SIG-M5 treated with dmso at 0.1 percent for 504 hours (cell line): ENCODE results near the gene HIP1.
"Not testable (repeated sequence)": the region's sequence is repeated elsewhere in the genome, so short reads cannot be mapped to it uniquely, and the experiment has no call there.

Experiments
- DNase-seq: peaks from one replicate; lab custom pipeline; 2025; ENCODE audit not compliant: unreplicated experiment; lab: John Stamatoyannopoulos, UW

HIP1 gene

DNA sequence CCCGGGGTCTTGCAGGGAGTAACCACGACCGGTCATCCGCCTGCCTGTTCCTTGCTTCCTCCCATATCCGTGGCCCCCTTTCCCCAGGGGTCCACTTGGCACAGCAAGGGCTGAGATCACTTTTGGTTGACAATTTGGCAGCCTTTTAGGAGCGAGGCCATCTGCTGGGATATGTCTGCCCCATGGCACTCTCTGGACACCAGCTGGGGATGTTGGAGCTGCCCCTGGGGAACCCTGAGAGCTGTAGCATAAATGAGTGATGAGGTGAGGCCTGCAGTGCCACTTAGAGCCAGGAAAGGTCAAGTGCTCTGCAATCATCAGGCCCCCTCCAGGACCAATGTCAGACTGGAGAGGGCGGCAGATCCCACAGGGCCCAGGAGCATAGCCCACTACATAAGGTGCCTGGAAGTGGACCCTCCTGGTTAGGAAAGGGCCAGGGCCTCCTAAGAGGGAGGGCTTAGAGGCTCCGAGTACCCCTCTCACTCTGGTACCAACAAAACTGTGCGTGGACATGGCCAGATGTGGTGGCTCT, 92.1 kb downstream of the HIP1 start:
- no peak for DNase-seq

DNA sequence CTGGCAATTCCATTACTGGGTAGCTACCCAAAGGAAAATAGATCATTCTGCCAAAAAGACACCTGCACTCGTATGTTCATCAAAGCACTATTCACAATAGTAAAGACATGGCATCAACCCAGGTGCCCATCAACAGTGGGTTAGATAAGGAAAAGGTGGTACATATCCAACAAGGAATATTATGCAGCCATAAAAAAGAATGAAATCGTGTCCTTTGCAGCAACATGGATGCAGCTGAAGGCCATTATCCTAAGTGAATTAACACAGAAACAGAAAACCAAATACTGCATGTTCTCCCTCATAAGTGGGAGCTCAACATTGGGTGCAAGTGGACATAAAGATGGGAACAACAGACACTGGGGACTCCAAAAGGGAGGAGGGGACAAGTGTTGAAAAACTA, 93.2 kb downstream of the HIP1 start:
- DNase-seq: no peak

DNA sequence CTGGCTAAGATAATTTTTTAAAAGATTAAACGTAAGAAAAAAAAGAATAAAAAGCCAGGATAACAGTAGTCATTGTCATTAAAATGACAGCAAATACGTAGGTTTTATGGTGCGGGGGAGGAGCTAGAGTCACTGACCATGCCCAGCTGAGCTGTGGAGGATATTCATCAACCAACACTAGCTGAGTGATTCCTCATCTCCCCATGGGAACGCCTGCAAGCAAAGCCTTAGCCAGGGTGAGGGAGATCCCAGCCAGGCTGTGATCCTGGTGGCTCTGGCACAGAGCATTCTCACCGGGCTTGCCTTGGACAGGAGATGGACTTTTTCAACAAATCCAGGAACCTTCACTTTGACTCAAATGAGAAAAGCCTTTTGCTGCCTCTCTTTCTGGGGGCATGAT, 94.2 kb downstream of the HIP1 start:
- no peak for DNase-seq

DNA sequence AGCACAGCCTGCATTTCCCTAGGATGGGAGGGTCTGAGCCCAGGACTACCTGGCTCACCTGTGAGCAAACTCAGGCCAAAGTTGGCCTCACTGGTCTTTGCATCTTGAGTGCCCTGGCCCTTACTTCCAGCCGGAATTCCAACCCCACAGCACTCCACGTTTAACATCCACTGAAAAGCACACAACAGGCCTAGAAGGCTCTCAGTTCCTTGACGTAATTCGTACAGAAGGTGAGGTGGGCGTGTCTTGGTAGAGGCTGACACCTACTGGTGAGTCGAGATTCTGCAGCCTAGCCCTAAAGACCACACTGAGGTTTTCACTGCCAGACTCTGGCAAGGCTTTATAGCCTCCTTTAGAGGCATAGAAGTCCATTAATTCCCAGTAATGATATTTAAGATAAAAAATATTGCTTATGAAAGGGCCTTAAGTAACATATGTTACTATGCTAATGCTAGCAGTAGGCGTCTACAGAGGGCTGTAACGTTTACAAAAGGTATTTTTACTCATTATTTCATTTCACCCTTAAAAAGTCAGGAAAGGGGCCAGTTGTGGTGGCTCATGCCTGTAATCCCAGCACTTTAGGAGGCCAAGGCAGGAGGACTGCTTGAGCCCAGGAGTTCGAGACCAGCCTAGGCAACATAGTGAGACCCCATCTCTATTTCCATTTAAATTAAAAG, 95.8 kb downstream of the HIP1 start:
- DNase-seq: peak; percentile 81

DNA sequence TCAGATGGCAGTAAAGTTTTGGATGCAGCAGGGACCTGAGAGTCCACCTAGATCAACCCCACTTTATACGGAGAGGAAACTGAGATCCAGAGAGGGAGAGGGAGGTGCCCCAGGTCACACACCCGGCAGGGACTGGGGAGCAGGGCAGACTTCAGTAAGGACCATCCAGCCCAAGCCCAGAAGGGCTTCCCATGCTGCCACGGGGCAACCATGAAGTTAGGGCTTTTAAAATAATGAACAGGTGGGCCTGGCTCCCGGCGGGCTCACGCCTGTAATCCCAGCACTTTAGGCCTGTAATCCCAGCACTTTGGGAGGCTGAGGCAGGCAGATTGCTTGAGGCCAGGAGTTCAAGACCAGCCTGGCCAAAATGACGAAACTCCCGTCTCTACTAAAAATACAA, 98.5 kb downstream of the HIP1 start:
- no peak for DNase-seq

DNA sequence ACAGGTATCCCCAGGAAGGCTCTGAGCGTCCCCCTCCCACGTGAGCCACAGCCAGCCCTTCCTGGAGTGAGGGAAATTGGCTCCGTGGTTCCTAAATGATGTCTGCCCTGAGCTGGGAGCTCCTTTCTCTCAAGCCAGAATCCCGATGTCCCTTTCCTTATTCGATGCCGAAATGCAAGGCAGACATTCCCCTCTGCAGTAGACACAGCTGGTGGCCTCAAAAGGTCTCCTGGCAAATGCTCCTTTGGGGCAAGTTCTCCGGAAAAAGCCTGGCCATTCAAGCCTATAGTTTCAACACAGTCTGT, 98.9 kb downstream of the HIP1 start:
- no peak for DNase-seq

DNA sequence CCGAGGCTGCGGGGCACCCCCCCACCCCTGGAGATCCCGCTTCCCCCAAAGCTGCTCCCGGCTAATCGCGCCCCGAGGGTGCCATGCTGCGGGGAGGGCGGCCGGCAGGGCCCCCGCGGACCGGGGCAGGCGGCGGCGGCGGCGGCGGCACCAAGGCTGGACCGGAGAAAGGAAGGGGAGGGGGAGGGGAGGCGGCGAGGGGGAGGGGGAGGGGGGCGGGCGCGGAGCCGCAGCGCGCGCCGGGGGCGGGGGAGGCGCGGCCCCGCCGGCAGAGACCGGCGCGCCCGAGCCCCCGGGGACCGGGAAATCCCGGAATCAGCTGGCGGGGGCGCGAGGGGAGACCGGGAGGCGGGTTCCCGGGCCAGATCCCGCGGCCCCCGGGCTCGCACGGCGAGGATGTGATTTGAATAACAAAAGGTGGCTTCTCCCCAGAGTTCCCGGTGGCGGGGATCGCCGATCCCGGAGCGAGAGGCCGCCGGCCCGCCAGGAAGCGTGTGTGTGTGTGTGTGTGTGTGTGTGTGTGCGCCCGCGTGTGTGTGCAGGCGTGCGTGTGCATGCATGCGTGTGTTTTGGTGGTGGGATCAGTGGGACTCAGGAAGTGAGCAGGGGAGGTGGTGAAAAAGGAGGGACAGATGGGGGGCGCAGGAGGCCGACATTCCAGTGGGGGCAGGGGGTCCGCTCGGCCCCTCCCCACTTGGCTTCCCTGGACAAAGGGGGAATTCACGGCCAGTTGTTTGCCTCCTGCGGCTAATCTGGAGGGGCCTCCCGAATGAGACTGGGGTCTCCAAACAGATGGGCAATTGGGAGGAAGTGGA, 99.5 kb downstream of the HIP1 start:
- DNase-seq: no peak

DNA sequence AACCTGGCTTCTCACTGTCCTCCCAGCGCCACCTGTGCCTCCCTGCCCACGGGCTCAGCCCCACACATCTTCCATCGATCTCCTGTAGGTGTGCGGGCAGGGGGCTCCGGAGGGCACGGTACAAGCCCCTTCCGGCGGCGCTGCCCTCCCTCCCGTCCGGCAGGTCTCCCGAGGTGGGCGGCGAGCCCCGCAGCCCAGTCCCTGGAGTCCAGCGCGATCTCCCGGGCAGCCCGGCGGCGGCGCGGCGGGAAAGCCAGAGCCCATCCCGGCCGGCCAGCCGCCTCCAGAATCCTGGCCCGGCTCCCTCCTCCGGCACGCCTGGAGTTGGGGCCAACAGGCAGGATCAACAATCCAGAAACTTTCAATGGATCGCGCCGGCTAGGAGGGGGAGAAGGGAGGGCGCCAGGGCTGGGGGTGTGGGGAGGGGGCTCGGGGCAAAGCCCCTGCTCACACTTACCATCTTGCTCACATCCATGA, 100.1 kb downstream of the HIP1 start:
- DNase-seq: no peak

DNA sequence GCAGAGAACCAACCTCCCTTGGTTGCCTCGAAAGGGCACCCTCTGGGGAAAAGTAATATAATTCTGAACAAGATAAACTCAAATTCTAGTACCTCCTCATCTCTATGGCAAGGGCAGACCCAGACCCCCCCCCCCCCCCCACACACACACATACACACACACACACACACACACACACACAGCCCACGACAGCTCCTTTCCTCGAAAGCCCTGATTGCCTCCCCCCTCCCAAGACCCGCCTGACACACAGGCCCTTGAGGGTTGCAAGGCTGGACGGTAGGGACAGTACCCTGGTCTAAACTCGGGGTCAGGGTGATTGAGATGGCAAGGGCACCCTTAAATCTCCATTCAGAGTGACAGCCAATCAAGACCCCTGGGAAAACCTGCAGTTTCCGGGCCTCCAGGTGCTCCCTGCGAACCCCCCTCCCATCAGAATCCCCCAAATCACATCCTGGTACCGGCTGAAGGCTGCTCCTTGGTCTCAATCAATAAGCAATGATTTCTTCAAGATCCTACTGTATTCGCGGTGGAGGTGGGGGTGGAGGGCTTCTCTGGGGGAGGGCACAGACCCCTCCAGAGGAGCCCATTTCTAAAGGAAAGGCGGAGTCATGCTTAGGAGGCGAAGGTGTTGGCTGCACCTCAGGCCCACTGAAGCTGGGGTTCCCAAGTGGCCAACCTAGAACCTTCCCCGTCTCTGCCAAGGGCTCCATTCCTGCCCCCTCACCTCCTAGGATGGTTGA, 100.7 kb downstream of the HIP1 start:
- no peak for DNase-seq

DNA sequence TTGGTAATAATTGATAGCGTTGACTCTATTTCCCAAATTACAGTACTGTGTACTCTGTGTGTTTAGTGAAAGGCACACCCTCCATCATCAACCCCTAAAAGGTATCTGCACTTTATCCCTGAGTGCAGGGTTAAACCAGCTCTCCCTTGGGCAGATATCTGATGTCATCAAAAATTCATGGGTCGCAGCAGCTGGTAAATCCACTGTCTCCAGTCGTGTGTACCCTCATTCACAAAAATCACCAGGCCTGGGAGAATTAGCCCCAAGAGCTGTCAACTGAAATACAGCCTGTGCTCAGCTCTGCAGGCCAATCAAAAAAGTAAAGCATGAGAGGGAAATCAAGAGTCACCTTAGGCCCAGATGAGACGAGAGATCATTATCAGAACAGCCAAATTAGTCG, 103.7 kb downstream of the HIP1 start:
- no peak for DNase-seq

DNA sequence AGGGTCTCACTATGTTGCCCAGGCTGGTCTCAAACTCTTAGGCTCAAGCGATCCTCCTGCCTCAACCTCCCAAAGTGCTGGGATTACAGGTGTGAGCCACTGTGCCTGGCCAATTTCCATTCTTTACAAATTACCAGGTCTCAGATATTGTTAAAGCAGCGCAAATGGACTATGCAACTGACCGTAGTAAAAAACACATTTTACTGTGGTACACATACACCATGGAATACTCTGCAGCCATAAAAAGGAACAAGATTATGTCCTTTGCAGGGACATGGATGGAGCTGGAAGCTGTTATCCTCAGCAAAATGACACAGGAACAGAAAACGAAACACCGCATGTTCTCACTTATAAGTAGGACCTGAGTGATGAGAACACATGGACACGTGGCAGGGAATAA, 106.2 kb downstream of the HIP1 start:
- not testable (repeated sequence) for DNase-seq

DNA sequence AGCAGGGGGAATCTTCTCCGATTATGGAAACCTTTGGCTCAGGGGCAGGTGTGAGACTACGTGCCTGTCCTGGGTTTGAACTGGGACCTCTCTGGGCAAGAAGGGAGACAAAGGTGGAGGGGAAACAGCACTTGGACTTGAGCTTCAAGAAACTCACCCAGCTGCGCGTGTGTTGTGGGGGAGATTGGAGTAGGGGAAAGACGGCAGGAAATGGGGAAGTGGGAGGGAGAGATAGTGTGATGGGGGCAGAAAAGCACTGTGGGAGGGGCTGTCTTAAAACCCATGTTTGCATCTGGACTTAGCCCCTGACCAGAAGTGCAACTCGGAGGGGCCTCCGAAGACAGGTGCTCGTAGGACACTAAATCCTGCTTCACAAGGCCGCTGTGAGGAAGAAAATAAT, 107.0 kb downstream of the HIP1 start:
- no peak for DNase-seq

DNA sequence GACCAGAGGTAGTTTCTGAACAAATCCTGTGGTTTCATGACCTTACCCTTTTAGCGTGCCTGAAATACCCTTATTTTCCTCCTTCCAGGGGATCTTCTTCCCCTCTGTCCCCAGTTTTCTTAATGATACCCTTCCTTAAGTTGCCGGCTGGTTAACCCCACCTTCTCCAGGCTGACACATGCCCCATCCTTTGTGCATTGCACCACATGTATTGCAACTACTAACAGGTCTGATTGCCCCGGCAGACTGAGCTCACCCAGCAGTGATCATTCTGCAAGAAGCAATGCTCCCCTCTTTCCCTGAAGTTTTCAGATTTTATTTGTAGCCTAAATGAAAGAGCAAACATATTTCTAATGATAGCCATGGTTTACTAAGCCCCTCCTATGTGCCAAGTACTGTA, 108.2 kb downstream of the HIP1 start:
- peak; percentile 36 for DNase-seq

DNA sequence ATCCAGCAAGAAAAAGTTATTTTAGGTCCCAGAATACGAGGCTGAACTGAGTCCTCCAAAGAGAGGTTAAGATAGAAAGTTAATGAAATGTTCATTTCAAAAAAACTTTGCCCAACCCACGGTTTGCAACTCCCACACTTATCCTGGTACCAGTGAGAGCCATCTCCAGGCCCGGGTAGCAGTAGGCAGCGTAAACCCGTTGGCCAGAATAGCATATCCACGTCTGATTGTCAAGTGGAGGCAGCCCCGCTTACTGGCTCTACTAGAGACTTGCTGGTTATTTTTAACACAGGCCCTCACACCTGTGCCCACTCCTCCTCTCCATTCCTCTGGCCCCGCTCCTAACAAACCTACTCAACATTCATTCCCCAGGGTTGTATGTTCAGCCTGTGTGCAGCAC, 109.7 kb downstream of the HIP1 start:
- DNase-seq: no peak

DNA sequence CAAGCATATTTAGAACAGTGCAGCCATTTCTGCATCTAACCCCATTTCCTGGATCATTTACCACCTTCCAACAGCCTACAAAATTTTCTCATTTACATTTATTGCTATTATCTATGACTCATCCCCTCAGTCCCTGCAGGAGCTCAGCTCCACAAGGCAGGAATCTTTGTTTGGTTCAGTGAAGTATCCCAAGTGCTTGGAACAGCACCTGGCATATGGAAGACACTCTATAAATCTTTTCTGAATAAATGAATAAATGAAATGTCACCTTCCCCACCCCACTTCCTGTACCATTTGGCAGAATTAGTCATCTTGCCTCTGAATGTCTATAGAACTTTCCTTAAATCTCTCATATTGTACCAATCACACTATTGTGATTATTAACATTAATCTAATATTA, 110.7 kb downstream of the HIP1 start:
- no peak for DNase-seq

DNA sequence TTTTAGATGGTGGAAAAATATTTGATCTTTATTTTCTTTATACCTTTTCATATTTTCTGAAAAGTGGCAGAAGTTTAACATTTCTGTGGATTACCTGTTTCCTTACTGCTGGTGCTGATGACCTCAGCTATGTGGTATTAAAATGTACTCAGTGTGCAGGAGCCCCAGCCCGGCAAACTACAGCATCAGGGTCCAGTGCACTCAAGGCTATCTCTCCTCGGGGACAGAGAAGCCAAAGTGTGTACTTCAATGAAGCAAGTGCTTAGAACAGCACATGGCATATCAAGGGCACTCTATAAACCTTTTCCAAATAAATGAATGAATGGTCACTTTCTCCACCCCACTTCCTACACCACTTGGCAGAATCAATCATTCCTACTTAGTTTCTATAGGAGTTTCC, 111.8 kb downstream of the HIP1 start:
- no peak for DNase-seq

DNA sequence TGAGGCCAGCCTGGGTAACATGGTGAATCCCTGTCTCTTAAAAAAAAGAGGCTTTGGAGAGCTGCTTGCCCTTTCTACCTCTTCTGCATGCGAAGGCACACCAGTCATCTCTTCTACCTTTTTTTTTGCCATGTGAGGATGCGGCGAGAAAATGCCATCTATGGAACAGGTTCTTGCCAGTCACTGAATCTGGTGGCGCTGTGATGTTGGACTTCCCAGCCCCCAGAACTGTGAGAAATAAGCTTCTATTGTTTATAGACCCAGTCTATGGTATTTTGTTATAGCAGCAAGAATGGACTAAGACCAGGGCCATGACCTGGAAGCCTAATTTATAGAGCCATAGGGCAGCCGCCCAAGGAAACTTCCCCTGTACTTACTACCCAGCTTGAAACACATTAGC, 112.9 kb downstream of the HIP1 start:
- no peak for DNase-seq

DNA sequence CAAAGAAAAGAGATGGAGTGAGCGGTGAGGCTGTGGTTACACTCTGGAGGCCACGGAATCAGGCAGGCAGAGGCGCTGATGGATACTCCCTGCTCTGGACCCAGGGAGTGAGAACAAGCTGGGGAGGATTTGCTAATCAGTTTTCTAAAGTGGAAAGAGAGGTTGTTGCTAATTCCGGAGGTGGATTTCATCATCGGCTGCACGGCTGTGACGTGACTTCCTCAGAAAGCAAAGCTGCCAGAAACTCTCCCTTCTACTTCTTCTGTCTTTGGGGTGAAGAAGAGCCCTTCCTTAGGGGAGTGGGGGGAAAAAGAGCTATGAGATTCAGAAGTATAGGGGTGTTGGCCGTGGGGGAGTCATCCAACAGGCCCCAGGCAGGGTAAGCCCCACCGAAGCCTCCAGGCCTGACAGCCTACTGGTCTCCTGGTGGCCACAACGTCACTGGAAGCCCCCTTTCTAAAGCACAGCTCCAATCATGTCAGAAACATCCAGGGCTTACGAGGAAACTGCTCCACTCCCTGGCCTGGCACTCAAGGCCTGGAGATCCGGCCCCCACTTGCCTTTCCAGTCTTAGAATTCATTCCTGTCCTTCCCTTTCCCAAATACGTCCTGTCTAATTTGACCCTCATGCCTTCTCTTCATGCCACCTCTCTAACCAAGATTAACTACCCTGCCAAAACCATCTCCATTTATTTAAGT, 114.5 kb downstream of the HIP1 start:
- DNase-seq: peak; percentile 94

DNA sequence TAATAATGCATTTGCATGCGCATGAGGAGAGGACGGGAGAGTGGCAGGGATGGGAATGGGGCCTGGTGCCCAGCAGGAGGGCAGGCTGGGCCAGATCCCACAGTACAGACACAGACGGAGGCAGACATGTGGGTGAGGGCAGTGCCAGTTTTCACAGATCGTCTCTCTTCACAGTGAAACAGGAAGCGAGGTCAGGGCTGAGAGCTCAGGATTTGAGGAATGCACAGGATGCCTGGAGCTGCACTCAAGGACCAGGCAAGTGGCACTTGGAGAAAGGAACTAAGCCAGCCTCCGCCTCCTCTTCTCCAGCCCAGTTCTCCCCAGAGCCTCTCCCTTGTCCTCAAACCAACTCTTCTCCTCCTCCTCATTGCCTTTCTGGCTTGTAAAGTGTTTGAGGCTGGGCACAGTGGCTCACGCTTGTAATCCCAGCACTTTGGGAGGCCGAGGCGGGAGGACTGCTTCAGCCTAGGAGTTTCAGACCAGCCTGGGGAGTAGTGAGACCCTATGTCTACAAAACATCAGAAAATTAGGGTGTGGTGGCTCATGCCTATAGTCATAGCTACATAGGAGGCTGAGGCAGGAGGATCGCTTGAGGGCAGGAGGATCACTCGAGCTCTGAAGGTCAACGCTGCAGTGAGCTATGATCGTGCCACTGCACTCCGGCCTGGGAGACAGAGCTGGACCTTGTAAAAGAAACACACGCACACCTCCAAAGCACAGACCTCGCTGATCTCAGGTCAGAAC, 115.2 kb downstream of the HIP1 start:
- no peak for DNase-seq

DNA sequence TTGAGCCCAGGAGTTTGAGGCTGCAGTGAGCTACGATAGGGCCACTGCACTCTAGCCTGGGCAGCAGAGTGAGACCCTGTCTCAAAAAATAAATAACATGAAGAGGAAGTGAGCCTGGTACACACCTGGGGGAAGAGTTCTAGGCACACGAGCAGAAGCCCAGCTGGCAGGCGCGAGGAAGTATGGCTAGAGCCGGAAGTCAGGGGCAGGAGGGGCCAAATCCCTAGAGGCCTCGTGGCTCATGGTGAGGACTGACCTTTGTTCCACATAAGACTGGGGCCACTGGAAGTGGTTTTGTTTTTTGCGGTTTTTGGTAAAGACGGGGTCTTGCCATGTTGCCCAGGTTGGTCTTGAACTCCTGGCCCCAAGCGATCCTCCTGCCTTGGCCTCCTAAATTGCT, 117.6 kb downstream of the HIP1 start:
- no peak for DNase-seq

DNA sequence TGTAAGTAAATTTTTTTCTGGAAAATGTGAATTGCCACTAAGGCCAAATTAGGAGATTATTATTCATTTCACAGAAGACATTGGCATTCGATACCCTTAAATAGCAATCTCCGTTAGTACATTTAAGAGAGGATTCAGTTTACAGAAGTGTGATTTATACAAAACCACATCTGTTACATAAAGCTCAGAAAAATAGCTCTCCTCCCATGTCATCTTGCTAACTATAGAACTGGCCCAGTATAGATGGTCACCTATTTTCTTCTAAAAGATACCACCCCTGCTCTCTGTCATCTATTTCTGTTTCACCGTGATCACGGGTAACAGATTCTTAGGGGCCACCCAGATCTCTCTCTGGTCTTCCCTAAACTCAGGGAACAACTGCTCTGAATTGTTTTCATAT, 119.1 kb downstream of the HIP1 start:
- DNase-seq: peak; percentile 54
